H1 (cell line): ENCODE data around the gene SHISA6.

Source experiments
- CTCF ChIP-seq, 3 experiments: IDR thresholded peaks; 1 replicate in 2 of 3; 2 replicates in 1 of 3; pipeline versions ENCODE4 v1.5.1 to v1.6.1; 2011; ENCODE audit warnings: low read length in 3 of 3, mild to moderate bottlenecking in 3 of 3, inconsistent platforms in 2 of 3, low read depth in 1 of 3, moderate library complexity in 1 of 3; ENCODE audit not compliant: insufficient read depth in 1 of 3; ENCODE audit errors: control extremely low read depth in 1 of 3
- EP300 ChIP-seq, 2 experiments: IDR thresholded peaks; 1 replicate in 1 of 2; 2 replicates in 1 of 2; pipeline ENCODE4 v1.6.1; 2011 to 2012; ENCODE audit warnings: low read depth in 2 of 2, low read length in 2 of 2, mild to moderate bottlenecking in 2 of 2, borderline replicate concordance in 1 of 2, inconsistent platforms in 1 of 2, moderate library complexity in 1 of 2
- POLR2A ChIP-seq, 2 experiments: IDR thresholded peaks; 1 replicate in 1 of 2; 2 replicates in 1 of 2; pipeline ENCODE4 v1.6.1; 2011; ENCODE audit warnings: low read depth in 2 of 2, low read length in 2 of 2, mild to moderate bottlenecking in 2 of 2; ENCODE audit errors: control extremely low read depth in 1 of 2
- RXRA ChIP-seq: IDR thresholded peaks from 2 replicates; pipeline ENCODE4 v1.6.1; 2011; ENCODE audit warnings: low read depth, mild to moderate bottlenecking, low read length, moderate library complexity; ENCODE audit not compliant: insufficient read depth
- SIX5 ChIP-seq: IDR thresholded peaks from 2 replicates; pipeline ENCODE4 v1.6.1; 2011; ENCODE audit warnings: mild to moderate bottlenecking, low read depth, low read length
- SP4 ChIP-seq: IDR thresholded peaks from 2 replicates; pipeline ENCODE4 v1.6.1; 2012; ENCODE audit warnings: low read length, inconsistent platforms

DNA sequence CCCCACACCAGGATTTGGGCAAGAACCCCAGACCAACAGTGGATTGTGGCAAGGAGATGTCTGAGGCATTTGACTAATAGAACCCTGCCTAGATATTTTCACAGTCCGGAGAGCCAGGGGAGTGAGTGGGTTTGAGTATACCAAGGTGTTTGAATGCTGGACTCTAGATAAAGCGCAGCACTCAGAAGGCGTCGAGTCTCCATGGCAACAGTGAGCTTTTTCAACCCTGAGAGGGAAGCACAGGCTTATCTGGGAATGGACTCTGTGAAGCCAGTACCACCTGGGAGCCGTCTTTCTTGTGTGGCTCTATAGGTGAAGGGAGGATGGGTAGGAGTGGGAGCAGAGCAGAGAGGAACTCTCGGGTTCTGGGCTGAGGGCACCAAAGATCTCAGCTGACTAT lies 147.0 kb downstream of the SHISA6 start:
- TF ChIP-seq EP300 (IDR thresholded peaks at IDR 0.05; ENCODE audit: borderline replicate concordance in 1 of 2, low read depth in 2 of 2, low read length in 2 of 2) (no peak), CTCF (IDR thresholded peaks at IDR 0.05; ENCODE audit: control extremely low read depth in 1 of 3, insufficient read depth in 1 of 3, low read depth in 1 of 3, low read length in 3 of 3) (no peak), SIX5 (no peak), SP4 (no peak), POLR2A (IDR thresholded peaks at IDR 0.05; ENCODE audit: control extremely low read depth in 1 of 2, low read depth in 2 of 2, low read length in 2 of 2) (no peak), RXRA (no peak)
